ENCODE data around the gene ARHGAP12. TPM values are rescaled to one million over a fixed set of nuclear protein-coding genes. Genes with fewer than 3 reads are reported as not detected.

ARHGAP12 gene
- total RNA-seq, 1 experiment from 2014 or later: 62.3 TPM

GRCh38 chr10:31923389-31923788 lies 5.2 kb downstream of the ARHGAP12 start:
- no peak for TF ChIP-seq CTCF (IDR thresholded peaks at IDR 0.05; ENCODE audit: insufficient read depth in 1 of 2, low read depth in 1 of 2, low read length in 1 of 2, severe bottlenecking in 1 of 2, unreplicated experiment in 1 of 2)
- CTCF ChIA-PET: no interaction called here
- H3K9me3 ChIP-seq: no peaks in the 10 kb centered on the region
- Mint-ChIP-seq H3K4me1 (ENCODE audit: low read depth, unreplicated experiment) (peaks cover 30% of the 10 kb centered on the region), H3K27ac (ENCODE audit: unreplicated experiment) (no peak overlapping the region), H3K4me3 (ENCODE audit: unreplicated experiment) (no peak overlapping the region), H3K36me3 (ENCODE audit: insufficient read depth, unreplicated experiment) (peaks cover 26% of the 10 kb centered on the region), H3K27me3 (ENCODE audit: insufficient read depth, unreplicated experiment) (no peaks in the 10 kb centered on the region), H3K9me3 (ENCODE audit: unreplicated experiment) (no peaks in the 10 kb centered on the region)
- H3K36me3 ChIP-seq (ENCODE audit: control insufficient read depth, insufficient read depth, low read length): no peaks in the 10 kb centered on the region
- no peaks in the 10 kb centered on the region for H3K27me3 ChIP-seq (replicated peaks; ENCODE audit: control insufficient read depth, insufficient read depth, low read length)
- H3K4me3 ChIP-seq (ENCODE audit: low read depth, low read length): no peak overlapping the region
- no TSS peak for BruUV-seq (replicated peaks)
- intact Hi-C loops (cut with micrococcal nuclease; ENCODE audit: unreplicated experiment): no loop called here
- POLR2A ChIA-PET: no interaction called here
- DNase-seq: no peak
- peaks cover 15% of the 10 kb centered on the region; the same call in 1 of the 2 replicates for H3K4me1 ChIP-seq

- H3K9me3 Mint-ChIP-seq (ENCODE audit: unreplicated experiment): no peaks in the 10 kb centered on the region
- peaks cover 25% of the 10 kb centered on the region for H3K4me1 Mint-ChIP-seq (ENCODE audit: low read depth, unreplicated experiment)
- peaks cover 15% of the 10 kb centered on the region for H3K36me3 Mint-ChIP-seq (ENCODE audit: insufficient read depth, unreplicated experiment)
- no peaks in the 10 kb centered on the region for H3K27me3 Mint-ChIP-seq (ENCODE audit: insufficient read depth, unreplicated experiment)
- no TSS peak for BruUV-seq (replicated peaks)
- DNase-seq: no peak
- Histone ChIP-seq H3K4me3 (ENCODE audit: low read depth, low read length) (no peak overlapping the region), H3K9me3 (no peaks in the 10 kb centered on the region), H3K27me3 (replicated peaks; ENCODE audit: control insufficient read depth, insufficient read depth, low read length) (no peaks in the 10 kb centered on the region), H3K4me1 (peaks cover 10% of the 10 kb centered on the region; the same call in 1 of the 2 replicates), H3K36me3 (ENCODE audit: control insufficient read depth, insufficient read depth, low read length) (no peaks in the 10 kb centered on the region)
- H3K4me3 Mint-ChIP-seq (ENCODE audit: unreplicated experiment): no peak overlapping the region
- intact Hi-C loops (cut with micrococcal nuclease; ENCODE audit: unreplicated experiment): no loop called here
- ChIA-PET CTCF (no interaction called here), POLR2A (no interaction called here)
- H3K27ac Mint-ChIP-seq (ENCODE audit: unreplicated experiment): no peak overlapping the region
- no peak for TF ChIP-seq CTCF (IDR thresholded peaks at IDR 0.05; ENCODE audit: insufficient read depth in 1 of 2, low read depth in 1 of 2, low read length in 1 of 2, severe bottlenecking in 1 of 2, unreplicated experiment in 1 of 2)
These were observed 7.6 kb downstream of the ARHGAP12 start for GRCh38 chr10:31921031-31921430.

GRCh38 chr10:31920538-31920937 lies 8.1 kb downstream of the ARHGAP12 start:
- no peaks in the 10 kb centered on the region for H3K9me3 ChIP-seq
- peaks cover 6% of the 10 kb centered on the region; the same call in 1 of the 2 replicates for H3K4me1 ChIP-seq
- no peak for DNase-seq
- no peak overlapping the region for H3K4me3 ChIP-seq (ENCODE audit: low read depth, low read length)
- Mint-ChIP-seq H3K27me3 (ENCODE audit: insufficient read depth, unreplicated experiment) (no peaks in the 10 kb centered on the region), H3K36me3 (ENCODE audit: insufficient read depth, unreplicated experiment) (peaks cover 17% of the 10 kb centered on the region), H3K9me3 (ENCODE audit: unreplicated experiment) (no peaks in the 10 kb centered on the region), H3K4me1 (ENCODE audit: low read depth, unreplicated experiment) (peaks cover 21% of the 10 kb centered on the region), H3K27ac (ENCODE audit: unreplicated experiment) (no peak overlapping the region), H3K4me3 (ENCODE audit: unreplicated experiment) (no peak overlapping the region)
- no peaks in the 10 kb centered on the region for H3K27me3 ChIP-seq (replicated peaks; ENCODE audit: control insufficient read depth, insufficient read depth, low read length)
- CTCF ChIA-PET: interaction anchor here (0.7 kb wide), 1 partner anchor 38 kb away, joined by 4 read pairs; no protein-coding TSS in a partner anchor
- POLR2A ChIA-PET: no interaction called here
- no peak for TF ChIP-seq CTCF (IDR thresholded peaks at IDR 0.05; ENCODE audit: insufficient read depth in 1 of 2, low read depth in 1 of 2, low read length in 1 of 2, severe bottlenecking in 1 of 2, unreplicated experiment in 1 of 2)
- no TSS peak for BruUV-seq (replicated peaks)
- intact Hi-C loops (cut with micrococcal nuclease; ENCODE audit: unreplicated experiment): no loop called here
- no peaks in the 10 kb centered on the region for H3K36me3 ChIP-seq (ENCODE audit: control insufficient read depth, insufficient read depth, low read length)

Data from Caco-2 (cell line).